Left colon (tissue), 2 donors: ENCODE measurements around the gene MAPK13. TPM values are rescaled to one million over a fixed set of nuclear protein-coding genes. Genes with fewer than 3 reads are reported as not detected.
"Not testable (repeated sequence)": the region's sequence is repeated elsewhere in the genome, so short reads cannot be mapped to it uniquely, and the experiment has no call there.

Experiments used
- ATAC-seq: fragments of 200-7000 bp; cut with Tn5 transposase; one replicate; pipeline ENCODE4 v1.9.1; 2020; ENCODE audit warnings: mild to moderate bottlenecking, moderate library complexity
- DNase-seq, 2 donors: peaks; one replicate each; pipeline ENCODE4 v3.0.0-alpha.2; 2020
- intact Hi-C, 2 donors: fragments of 100-400 bp; cut with DNase I in 1 of 2; cut with micrococcal nuclease in 1 of 2; formaldehyde crosslinking; loops; one replicate each; pipeline versions ENCODE4 v1.11.2 to v1.14.0; 2022; cut with DNase I, micrococcal nuclease
- total RNA-seq, 2 donors: library from RNA; stranded (reverse); fragmentation: NEBNext Ultra II Directional; extraction: Animal tissue kit (Norgen Biotek cat#: 25700); gene quantifications; one replicate each; pipeline ENCODE4 v1.2.1, GENCODE V29; 2021
- donor health status: DM: no; HTN: no; CAD: no.
- donor health status: DM: yes; HTN: yes; CAD: no.

The MAPK13 gene
- total RNA-seq, 2 donors from 2014 or later, result 184 to 186 TPM

DNA sequence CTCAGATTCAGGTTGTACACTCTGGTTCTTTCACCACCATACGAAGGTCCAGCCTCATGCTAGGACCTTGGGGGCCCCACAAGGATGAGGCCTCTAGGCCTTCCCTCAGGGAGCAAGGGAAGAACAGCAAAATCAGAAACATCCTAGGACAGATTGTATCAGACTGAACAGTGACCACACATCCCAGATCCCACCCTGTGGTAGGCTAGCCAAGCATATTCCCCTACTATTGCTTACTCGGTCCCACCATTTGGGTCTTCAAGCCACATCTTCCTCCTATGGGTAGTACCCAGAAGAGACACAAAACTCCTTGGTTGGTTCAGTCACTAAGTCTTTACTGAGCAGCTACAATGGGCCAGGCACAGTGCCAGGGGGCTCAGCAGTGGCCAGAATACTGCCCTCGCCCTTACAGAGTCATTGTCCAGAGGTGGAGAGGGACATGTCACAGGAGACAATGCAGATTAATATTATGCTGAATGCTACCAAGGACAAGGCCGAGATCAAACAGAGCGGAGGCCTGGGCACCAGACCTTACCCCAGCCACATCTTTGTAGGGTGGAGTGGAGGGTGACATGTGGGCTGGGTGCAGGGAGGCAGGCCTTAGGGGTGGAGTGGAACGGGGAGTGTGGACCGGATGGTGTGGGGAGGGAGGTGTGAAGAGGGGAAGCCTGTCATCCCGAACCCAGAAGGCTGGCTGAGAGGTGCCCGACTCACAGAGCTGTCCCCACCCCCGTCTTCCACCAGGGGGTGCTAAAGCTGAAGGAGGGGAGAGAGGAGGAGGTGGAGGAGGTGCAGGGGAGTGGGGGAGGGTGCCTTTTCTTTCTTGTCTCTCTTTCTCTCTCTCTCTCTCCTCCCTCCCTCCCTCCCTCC is 6.8 kb upstream of the MAPK13 start:
- intact Hi-C loops, result no loop called here
- DNase-seq (peak; percentile 85 to 87), ATAC-seq (peak; percentile 66)

GRCh38 chr6:36124346-36124745 is 6.0 kb upstream of the MAPK13 start:
- DNase-seq, intact Hi-C loops, ATAC-seq: not testable (repeated sequence)

DNA sequence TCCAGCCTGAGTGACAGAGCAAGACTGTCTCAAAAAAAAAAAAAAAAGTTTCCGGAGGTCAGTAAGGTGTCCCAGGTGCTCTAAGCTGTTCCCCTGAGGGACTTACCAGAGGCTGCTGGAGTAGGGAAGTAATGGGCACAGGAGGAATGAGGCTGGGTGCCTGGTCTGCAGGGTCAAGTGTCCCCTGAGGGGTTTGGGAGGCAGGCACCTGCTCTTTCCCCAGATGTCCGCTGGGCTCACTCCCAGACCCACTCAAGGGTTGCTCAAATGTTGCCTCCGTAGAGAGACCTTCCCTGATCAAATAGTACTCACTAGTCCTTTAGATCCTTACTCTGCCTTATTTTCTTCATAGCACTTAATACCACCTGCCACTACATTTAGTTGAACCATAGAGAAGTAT is 5.4 kb upstream of the MAPK13 start:
- intact Hi-C loops, result loop anchor here in 1 of 2 donors (5.0 kb wide), 1 partner anchor 67 kb away; no protein-coding TSS in a partner anchor
- DNase-seq, result no peak
- no peak for ATAC-seq

- intact Hi-C loops, result loop anchor here in 1 of 2 donors (5.0 kb wide), 1 partner anchor 67 kb away; no protein-coding TSS in a partner anchor
- DNase-seq (no peak), ATAC-seq (no peak)
Measured at GRCh38 chr6:36125575-36125974, 4.7 kb upstream of the MAPK13 start.

GRCh38 chr6:36126121-36126520 is 4.2 kb upstream of the MAPK13 start:
- ATAC-seq, result no peak
- no peak for DNase-seq
- intact Hi-C loops, result loop anchor here in 1 of 2 donors (5.0 kb wide), 1 partner anchor 66 kb away; no protein-coding TSS in a partner anchor

- ATAC-seq, result no peak
- DNase-seq, result no peak
- intact Hi-C loops, result loop anchor here in 1 of 2 donors (5.0 kb wide), 1 partner anchor 65 kb away; no protein-coding TSS in a partner anchor
Measured at GRCh38 chr6:36126553-36127458, 3.5 kb upstream of the MAPK13 start.

DNA sequence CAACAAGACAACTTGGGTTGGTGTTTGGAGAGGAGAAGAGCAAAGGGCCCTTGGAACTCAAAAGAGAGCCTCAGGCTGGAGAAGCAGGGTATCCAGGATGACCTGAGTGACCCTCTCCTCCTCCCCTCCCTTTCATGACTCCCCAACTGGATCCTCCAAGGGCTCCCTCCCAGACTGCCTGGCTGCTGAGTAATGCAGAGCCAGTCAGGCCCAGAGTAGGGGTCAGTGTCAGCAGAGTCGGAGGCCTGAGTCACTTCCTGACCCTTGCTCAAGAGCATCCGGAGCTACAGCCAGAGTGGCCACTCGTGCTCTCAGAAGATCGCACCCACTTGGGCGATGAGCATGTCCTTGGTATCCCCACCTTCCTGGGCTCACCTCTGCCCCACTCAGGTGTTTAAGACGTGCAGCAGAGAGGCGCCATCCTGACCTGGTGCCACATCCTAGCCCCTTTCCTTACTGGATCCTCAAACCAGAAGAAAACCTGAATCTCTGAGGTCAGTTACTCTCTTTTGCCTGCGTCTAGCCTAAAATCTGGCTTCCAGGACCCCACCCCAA is 2.8 kb upstream of the MAPK13 start:
- DNase-seq (no peak), ATAC-seq (no peak)
- intact Hi-C loops, result loop anchor here in 1 of 2 donors (5.0 kb wide), 1 partner anchor 65 kb away; no protein-coding TSS in a partner anchor

- ATAC-seq (no peak), DNase-seq (no peak)
- intact Hi-C loops, result loop anchor here in 1 of 2 donors (5.0 kb wide), 1 partner anchor 64 kb away; no protein-coding TSS in a partner anchor
Measured at GRCh38 chr6:36128073-36128472, 2.2 kb upstream of the MAPK13 start.

- intact Hi-C loops, result loop anchor here in 1 of 2 donors (5.0 kb wide), 1 partner anchor 64 kb away; no protein-coding TSS in a partner anchor
- no peak for DNase-seq
- no peak for ATAC-seq
Measured at GRCh38 chr6:36128793-36129192, 1.5 kb upstream of the MAPK13 start.

GRCh38 chr6:36129334-36129733 is 979 bp upstream of the MAPK13 start:
- not testable (repeated sequence) for DNase-seq
- intact Hi-C loops, result loop anchor here in 1 of 2 donors (5.0 kb wide), 1 partner anchor 63 kb away; no protein-coding TSS in a partner anchor

GRCh38 chr6:36130667-36131510 is 576 bp downstream of the MAPK13 start:
- DNase-seq (peak; percentile 76 to 84), ATAC-seq (peak; percentile 70)
- intact Hi-C loops, result no loop called here

More at GRCh38 chr6:36129334-36129733, 979 bp upstream of the MAPK13 start:
- ATAC-seq, result not testable (repeated sequence)

GRCh38 chr6:36131511-36132245 is 1.4 kb downstream of the MAPK13 start:
- DNase-seq (peak; percentile 59 to 71), ATAC-seq (peak; percentile 65)
- intact Hi-C loops, result no loop called here

DNA sequence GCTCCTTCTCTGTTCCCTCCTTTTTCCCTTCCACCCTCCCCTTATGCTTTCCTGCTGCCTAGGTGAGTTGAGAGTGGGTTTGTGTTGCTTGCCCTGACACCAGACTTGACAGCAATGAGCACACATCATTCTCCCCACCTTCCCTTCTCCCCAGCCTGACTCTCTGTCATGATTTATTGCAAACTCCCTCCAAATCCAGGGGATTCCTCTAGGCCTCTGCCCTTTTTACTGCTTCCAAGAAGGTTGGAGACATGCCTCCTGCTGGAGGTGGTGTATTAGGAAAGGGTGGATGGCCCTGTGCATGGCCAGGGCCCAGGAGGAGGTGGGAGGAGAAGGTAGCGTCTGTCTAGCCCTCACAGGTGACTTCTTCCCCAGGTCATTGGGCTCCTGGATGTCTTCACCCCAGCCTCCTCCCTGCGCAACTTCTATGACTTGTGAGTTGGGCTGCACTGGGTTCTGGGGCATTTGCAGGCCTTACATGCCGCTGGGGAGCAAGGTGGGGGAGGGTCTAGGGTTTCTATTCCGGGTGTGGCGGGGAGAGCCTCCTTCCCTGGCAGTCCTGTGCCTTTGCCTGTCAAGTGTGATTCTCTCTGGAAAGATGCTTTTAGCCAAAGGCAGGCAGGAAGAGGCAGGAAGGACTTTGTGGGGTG is 2.1 kb downstream of the MAPK13 start:
- ATAC-seq (no peak), DNase-seq (no peak)
- intact Hi-C loops, result no loop called here

DNA sequence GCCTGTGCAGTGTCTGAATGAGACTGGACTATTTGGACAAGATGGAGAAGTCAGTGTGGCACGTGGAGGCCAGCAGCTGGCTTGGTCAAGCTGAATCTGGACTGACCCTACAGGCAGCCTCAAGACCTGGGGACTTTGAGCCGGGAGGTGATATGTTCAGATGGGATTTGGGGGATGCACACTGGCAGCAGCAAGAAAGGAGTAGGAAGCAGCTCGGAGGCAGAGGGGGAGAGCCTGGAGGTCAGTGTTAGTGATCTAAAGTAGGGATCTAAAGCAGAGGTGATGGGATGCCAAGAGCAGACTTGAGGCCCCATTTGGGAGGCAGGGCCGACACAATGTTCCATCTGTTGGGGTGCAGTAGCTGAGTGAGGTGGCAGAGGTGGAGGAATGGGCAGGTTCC is 2.8 kb downstream of the MAPK13 start:
- intact Hi-C loops, result no loop called here
- DNase-seq (no peak), ATAC-seq (no peak)

DNA sequence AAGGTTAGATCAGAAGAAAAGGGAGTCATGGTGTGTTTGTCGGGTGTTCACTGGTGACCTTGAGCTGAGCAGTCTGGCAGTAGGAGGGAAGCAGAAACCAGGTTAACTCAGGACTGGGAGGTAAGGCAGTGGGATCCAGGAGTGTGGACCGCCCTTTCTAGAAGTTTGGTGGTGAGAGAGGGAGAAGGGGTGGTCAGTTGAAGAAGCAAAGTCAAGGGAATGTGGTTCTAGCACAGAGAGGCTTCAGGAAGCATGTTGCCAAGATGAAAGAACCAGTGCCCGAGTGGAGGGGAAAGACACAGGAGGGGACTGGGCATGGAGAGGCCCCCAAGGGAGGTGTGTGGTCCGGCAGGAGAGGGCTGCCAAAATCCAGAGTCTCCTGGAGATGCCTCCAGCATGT is 3.6 kb downstream of the MAPK13 start:
- intact Hi-C loops, result no loop called here
- ATAC-seq (no peak), DNase-seq (no peak)

- intact Hi-C loops, result no loop called here
- DNase-seq (no peak), ATAC-seq (no peak)
Measured at GRCh38 chr6:36135053-36135731, 4.9 kb downstream of the MAPK13 start.
